ENCODE results near the gene GEMIN4.
"Not testable (repeated sequence)": the region's sequence is repeated elsewhere in the genome, so short reads cannot be mapped to it uniquely, and the experiment has no call there.

GEMIN4 gene

DNA sequence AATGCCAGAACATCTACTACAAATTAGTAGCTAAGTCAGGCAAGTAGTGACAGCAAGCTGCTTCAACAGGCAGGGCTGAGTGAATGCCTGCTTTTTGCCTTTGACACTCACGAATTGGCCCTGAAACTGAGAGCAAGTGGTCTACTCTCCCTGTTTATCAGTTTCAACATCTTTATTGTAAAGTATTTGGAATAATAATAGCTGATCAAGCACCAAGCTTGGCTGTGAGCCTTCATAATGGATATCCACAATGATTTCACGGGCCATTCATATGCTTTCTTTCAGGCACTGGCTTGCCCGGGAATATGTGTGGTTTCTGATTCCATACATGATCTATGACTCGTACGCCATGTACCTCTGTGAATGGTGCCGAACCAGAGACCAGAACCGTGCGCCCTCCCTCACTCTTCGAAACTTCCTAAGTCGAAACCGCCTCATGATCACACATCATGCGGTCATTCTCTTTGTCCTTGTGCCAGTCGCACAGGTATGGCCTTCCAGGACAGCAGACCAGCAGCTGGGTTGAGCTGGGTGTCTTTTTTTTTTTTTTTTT is 14.4 kb downstream of the GEMIN4 start:
- DNase-seq, result no peak

DNA sequence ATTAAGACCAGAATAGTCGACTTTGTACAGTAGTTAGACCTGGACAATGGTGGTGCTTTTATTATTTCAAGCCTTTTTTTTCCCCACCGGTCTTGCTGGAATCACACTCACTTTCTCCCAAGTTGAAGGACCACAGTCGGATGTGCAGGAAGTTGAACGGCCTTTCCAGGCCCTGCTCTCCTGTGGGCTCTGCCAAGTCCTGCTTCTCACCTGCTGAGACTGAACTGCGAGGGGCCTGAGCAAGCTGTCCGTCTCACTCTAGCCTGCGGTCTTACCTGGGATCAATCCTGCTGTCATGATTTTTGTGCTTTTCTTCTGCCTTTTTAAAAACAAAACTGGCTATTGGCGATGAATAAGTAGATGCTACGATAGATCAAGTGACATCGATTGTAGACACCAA is 18.3 kb downstream of the GEMIN4 start:
- DNase-seq, result no peak

DNA sequence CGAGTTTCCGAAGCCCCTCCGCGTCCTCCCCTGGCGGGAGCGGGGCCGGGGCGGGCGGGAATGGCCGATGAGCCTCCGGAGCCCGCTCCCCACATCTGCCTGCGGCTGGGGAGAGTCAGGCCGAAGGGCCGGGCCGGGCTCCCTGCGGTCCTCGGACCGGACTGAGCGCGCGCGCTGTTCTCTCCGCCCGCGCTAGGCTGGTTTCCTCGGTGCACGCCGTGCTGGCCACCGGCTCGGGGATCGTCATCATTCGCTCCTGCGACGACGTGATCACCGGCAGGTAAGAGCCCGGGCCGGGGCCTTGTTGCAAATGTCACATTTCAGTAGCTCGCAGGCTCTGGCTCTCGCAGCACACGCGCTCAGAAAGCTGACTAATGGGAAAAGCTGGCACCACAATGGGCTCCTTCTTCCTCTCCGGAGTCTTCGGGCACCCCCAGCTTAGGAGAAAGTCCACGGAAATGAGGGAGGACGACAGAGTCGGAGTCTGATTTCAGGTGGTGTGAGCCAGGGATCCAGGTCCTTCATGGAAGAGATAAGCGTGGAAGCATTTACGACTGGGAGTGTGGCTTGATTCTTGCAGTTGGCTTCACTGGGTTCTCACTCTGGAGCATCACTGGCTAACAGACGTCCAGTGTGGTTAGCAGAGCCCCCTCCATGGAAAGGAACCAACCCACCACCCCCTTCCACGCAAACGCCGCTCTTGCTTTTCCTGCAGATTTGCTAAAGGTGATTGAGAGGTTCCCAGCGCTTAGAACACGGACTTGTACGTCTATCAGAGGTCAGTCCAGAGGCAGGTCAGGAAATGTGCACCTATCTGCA is 19.0 kb downstream of the GEMIN4 start:
- DNase-seq, result no peak

DNA sequence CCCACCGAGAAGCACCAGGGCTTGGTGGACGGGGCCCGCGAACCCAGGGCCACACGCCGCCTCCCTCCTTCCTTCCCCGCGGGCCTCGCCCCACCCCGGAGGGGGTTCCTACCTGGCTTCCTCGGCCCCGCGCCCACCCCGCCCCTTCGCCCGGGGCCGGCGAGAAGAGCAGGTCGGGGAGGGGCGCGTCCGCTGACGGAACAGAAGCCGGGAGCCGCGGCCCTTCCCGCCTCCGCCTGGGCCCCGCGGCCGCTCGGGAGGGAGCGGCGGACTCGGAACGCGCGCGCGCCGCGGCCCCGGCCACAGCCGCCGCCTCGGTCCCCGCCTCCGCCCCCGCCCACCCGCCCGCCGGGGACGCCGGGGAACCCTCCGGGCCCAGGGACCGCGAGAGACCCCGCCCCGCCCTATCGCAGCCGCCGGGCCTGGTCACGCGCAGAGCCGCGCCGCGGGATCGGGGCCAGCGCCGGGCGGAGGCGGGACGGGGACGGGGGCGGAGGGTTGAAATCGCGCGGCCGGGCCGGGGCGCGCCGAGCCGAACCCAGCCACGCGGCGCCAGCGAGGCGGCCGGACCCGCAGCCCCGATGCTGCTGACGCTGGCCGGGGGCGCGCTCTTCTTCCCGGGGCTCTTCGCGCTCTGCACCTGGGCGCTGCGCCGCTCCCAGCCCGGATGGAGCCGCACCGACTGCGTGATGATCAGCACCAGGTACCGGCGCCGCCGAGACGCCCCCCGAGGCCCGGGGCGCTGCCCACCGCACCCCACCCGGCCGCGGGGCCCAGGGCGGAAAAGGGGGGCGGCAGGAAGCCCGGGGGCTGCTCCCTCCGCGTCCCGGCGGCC is 19.8 kb downstream of the GEMIN4 start, which contains the start of gene TLCD3A:
TLCD3A (plus strand) TSS at position 530 of the 835 bp plus-strand sequence; CDS start at position 582, 52 bp downstream.
- DNase-seq, result peak; percentile 34

DNA sequence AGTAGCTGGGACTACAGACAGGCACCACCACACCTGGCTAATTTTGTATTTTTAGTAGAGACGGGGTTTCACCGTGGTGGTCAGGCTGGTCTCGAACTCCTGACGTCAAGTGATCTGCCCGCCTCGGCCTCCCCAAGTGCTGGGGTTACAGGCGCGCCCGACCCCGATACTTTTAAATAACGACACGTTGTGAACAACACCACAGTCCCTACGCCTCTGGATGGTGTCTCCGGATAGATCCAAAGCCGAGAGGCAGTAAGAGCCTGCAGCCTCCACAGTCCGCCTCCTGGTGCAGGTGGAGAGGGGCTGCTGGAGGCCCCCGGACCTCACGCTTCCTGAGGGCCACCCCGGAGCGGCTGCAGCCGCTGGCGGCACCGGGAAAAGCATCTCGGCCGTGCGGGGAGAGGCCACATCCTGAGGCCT is 20.4 kb downstream of the GEMIN4 start:
- no peak for DNase-seq

DNA sequence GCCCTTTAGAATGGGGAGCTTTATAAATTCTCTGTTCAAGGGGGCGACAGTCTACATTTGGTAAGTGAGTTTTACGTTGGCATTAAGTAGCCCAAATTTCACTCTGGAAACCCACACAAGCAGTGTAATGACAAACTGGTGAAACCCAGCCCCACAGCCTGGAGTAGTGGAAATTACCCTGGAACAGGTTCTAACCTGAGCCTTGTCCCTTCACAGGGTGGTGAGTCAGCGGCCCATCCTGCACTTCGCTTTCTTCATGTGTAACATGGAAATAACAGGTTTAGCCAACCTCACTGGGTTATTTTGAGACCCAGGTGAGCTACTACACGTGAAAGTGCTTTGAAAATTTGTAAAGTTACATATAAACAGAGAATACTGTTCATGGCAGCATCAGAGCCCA is 23.2 kb downstream of the GEMIN4 start:
- DNase-seq, result no peak

DNA sequence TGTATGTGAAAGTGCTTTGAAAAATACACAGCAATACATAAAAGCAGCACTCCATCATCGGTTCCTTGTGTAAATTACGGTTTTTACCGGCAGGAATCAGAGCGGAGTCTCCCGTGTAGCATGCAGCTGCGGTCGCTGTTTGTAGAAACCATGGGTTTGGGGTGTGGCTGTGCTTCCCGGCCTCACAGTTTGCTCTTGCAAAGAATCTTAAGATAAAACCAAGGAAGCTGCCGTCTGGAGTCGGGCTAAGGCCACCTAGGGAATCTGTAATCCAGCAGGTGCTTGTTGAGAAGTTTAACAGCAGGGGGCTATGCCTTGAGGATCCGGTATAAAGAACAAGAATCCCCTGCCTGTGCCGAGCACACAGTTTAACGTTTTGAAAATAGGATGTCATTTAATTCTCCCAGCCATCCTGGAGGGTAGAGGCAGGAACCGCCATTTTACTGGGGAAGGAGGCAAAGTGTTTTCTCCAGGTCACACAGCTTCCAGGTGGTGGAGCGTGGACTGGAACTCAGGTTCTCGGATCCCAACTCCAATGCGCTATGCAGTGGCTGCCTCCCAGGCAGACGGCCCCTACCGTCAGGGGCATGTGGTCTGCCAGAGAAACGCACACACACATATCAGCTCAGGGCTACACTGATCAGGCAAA is 25.7 kb downstream of the GEMIN4 start:
- no peak for DNase-seq

DNA sequence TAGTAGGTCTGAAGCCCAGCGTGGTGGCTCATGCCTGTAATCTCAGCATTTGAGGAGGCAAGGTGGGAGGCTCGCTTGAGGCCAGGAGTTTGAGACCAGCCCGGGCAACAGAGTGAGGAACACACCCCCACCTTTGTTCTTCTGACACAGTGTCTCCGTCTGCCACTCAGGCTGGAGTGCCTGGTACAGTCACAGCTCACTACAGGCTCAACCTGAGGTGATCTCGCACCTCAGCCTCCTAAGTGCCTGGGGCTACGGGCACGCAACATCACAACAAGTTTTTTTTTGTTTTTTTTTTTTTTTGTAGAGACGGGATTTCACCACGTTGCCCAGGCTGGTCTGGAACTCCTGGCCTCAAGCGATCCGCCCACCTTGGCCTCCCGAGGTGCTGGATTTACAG is 26.3 kb downstream of the GEMIN4 start:
- DNase-seq, result no peak

DNA sequence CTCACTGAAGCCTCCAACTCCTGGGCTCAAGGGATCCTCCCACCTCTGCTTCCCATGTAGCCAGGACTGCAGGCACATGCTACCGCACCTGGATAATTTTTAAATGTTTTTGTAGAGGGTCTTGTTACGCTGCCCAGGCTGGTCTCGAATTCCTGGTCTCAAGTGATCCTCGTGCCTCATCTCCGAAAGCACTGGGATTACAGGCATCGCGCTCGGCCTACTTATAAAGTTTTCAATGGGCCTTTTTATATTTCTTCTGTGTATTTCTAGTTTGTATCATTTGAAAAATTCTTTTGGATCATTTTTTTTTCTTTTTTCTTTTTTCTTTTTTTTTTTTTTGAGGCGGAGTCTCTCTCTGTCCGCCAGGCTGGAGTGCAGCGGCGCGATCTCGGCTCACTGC is 27.0 kb downstream of the GEMIN4 start:
- DNase-seq, result no peak

DNA sequence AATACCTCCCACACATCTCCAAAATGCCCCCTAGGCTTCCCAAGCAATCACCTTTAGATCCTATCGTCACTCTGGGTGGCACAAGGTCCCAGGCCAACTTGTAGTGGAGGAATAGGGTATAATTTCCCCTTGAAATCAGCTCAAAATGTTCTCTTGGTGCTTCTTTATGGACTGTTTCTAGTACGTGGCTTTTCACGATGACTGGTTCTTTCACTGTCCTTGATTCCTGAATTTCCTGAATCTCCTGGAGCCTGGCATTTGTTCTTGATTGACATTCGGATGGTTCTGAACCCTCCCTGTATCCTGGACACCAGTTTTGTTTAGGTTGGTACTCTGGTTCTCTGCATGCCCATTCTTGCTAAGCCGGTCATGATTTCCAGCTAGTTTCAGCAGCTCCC is 30.5 kb downstream of the GEMIN4 start:
- DNase-seq, result no peak

DNA sequence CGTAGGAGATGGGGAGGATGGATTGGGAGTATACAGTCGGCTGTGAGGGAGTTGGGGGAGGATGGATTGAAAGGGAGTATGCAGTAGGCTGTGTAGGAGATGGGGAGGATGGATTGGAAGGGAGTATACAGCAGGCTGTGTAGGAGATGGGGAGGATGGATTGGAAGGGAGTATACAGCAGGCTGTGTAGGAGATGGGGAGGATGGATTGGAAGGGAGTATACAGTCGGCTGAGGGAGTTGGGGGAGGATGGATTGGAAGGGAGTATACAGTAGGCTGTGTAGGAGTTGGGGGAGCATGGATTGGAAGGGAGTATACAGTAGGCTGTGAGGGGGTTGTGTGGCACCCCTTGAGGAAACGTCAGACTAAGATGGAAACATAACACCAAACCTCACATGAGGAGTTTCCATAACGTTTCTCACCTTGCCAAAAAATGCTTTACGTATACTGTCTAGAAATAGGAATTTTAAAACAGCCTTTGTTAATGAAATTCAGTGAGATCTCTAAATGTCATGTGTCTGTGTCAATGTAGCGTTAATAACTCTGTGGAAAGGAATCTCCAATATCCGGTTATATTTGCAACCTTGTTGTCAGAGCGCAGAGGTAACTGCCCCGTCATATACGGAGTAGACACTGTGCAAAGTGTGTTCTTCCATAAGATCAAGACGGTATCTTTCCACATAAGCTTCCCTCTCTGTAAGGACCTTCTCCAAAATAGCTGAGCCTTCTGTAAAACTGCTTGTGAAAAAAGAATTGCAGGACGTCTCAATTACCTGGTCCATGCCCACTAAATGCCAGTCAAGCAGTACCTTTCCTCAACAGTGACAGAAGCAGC is 31.1 kb downstream of the GEMIN4 start:
- no peak for DNase-seq

DNA sequence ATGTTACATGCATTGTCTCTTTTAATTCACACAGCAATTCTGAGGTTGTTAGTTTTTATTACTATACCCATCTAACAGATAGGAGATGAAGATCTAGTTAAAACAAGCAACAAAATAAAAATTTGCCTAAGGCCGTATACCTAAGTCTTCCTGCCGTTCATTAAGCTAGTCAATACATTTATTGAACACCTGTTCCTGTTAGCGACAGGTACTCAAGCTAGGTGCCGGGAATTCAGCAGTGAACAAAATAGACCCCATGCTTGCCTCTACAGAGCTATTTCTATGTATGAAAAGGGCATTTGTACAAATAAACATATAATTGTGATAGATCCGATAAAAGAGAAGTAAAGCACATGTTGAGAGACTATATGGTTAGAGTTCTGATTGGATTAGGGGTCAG is 34.0 kb downstream of the GEMIN4 start:
- no peak for DNase-seq

DNA sequence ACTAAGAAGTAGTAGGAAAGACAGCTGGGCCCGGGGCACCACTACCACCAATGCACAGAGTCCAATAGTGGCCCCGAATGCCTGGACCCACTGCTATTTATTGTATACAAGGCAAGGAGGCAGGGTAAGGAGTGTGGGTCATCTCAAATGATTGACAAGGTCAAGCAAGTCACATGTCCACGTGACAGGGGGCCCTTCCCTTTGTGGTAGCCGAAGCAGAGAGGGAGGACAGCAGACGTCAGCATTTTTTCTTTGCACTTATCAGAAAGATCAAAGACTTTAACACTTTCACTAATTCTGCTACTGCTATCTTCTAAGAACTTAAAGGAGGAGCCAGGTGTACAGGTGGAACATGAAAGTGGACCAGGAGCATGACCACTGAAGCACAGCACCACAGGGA is 43.9 kb downstream of the GEMIN4 start:
- no peak for DNase-seq

DNA sequence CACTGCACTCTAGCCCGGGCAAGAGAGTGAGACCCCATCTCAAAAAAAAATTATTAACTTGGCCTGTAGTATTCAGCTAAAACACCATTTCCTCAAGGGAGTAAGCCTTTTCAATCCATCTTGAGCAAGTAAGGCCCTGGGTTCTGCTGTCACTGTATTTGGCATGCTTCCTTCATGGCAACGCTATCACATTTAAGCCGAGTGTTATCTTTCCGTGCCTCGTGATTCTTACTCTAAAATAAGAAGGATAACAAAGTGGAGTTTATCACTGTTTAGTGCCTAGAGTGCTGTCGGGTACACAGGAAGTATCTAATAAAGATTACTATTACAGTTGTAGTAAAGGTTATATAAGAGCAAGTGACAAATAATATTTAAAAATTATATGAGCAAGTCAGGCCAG is 46.2 kb downstream of the GEMIN4 start:
- DNase-seq, result no peak

DNA sequence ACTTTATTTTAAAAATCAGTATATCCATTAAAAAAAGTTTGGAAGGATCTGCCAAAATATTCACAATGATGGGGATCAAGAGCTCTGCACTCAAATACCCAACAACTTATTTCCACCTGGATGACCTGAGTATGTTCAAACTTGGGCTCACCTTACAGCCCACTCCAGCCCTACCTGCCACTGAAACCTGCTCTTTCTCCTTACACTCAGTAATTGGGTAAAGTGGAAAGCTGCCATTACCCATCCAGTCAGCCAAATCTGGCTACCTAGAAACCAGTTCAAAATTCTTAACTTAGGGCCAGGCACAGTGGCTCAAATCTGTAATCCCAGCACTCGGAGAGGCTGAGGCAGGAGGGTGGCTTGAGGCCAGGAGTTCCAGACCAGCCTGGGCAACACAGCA is 47.1 kb downstream of the GEMIN4 start:
- DNase-seq, result no peak

DNA sequence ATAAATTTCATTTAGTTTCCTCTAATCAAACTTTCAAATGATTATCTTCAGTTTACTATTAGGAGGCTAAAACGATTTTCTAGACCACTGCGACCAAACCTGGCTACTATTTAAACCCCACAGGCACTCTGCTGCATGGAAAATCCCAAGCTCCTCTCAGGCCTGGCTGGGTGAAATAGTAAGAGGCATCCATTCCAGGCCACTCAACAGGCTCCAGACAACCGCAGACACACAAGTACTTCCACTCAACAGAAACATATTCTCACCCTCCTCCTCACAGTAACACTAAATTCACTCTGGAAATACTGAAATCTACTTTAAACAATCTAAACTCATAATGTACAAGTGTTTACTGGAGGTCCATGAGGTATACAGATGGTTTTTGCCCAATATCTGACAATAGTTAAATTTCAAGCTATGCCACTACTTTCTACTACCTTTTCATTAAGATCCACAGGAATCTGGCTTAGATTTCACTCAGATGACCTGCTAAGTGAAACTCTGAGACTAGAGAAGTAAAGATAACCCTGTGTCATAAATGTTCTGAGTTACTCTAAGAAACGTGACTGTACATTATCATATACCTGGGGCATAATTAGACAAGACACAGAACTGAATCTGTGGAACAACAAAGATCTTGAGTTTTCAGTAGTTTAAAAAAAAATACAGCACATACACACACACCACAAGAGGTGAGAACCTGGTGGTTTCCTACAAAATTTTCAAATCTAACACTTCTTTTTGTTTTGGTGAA is 47.8 kb downstream of the GEMIN4 start:
- no peak for DNase-seq

DNA sequence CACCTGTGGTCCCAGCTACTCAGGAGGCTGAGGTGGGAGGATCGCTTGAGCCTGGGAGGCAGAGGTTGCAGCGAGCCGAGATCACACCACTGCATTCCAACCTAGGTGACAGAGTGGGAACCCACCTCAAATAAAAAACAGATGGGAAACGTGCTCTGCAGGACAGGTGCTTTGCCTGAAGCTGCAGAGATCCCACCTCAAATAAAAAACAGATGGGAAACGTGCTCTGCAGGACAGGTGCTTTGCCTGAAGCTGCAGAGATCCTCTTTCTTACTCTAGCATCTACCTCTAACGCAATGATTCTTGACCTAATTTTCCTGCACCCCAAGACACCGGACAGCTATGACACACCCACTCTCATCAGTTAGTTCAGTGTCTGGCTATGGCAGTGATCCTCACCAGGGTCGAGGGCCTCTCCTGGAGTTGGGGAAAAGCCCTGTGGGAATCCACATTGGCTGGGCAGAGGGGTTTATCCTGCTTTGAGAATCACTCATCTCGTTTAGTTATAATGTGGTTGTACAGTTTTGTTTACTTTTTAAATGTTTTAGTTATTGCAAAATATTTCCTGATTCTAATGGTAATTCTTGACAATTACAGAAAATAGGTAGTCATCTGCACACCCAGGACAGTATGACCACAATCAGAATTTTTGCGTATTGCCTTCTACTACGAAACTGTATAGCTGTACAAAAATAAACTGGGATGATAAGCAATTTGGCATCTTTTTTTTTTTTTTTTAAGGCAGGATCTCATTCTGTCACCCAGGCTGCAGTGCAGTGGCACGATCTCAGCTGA is 48.8 kb downstream of the GEMIN4 start:
- no peak for DNase-seq

DNA sequence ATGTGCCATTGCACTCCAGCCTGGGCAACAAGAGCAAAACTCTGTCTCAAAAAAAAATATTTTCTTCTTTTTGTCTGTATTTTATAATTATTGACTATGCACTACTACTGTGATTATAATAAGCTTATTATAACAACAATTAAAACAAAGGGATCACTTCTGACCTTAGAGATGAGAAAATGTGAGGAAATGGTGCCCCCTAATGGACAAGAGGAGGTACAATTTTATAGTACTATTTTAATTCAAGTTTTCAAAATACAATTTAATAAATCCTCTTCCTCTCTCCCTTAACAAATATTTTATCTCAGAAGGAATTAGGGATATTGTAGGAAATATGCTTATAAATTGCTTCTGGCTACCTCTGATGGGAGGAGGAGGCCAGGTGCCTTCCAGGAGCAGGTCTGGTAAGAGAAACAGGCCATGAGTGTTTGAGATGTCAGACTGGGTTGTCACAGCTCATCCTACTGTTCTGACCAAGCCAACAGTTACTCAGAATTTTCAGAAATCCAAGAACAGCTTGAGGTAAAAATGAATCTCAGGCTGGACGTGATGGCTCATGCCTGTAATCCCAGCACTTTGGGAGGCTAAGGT is 51.5 kb downstream of the GEMIN4 start:
- no peak for DNase-seq

DNA sequence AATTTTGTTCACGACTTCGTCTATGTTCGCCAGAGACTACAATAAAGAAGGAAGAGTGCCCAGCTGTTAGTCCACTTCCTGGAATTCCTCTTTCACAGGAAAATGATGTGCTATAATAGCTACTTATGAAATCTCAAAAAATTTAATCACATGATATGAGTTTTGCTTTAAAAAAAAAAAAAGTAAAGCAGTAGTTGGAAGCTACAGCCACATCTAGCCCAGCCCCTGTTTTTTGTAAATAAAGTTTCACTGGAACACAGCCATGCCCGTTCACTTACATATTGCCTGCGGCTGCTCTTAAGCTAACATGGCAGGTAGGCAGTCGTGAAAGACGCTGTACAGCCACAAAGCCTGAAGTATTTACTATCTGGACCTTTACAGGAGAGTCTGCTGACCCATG is 52.7 kb downstream of the GEMIN4 start:
- DNase-seq, result no peak

DNA sequence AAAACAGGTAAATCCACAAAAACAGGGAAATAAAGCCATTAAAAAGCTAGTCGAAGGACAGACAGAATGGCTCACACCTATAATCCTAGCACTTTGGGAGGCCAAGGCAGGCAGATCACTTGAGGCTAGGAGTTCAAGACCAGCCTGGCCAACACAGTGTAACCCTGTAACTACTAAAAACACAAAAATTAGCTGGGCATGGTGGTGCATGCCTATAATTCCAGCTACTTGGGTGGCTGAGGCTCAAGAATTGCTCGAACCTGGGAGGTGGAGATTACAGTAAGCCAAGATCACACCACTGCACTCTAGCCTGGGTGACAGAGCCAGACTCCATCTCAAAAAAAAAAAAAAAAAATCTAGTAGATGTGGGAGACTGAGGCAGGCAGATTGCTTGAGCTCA is 54.0 kb downstream of the GEMIN4 start:
- not testable (repeated sequence) for DNase-seq
